GM23338 (cell line): Measurements from ENCODE around the gene RAD51B. TPM values are rescaled to one million over a fixed set of nuclear protein-coding genes. Genes with fewer than 3 reads are reported as not detected.

Experiments
- ATAC-seq: fragments of 200-7000 bp; cut with Tn5 transposase; 3 replicates; pipeline ENCODE4 v1.9.1; 2020
- DNase-seq: peaks from one replicate; pipeline ENCODE4 v3.0.0-alpha.2; 2015; ENCODE audit warnings: low spot score
- H2AFZ ChIP-seq: fragments of 200-600 bp; sonication (generic); 2 replicates; pipeline ENCODE4 v1.8.0; 2016; ENCODE audit warnings: antibody characterized with exemption, mild to moderate bottlenecking, moderate library complexity
- H3F3A ChIP-seq: fragments of 200-600 bp; sonication (generic); replicated peaks from 2 replicates; pipeline ENCODE4 v1.8.0; 2017; ENCODE audit warnings: antibody characterized with exemption, mixed run types, low read depth
- H3K27ac ChIP-seq: fragments of 200-600 bp; sonication (generic); 2 replicates; pipeline ENCODE4 v1.6.1; 2016; ENCODE audit warnings: low read depth
- H3K27me3 ChIP-seq: fragments of 200-600 bp; sonication (generic); 2 replicates; pipeline ENCODE4 v1.8.0; 2016; ENCODE audit warnings: mild to moderate bottlenecking, mixed run types, moderate library complexity; ENCODE audit not compliant: insufficient read depth
- H3K36me3 ChIP-seq: fragments of 200-600 bp; sonication (generic); 2 replicates; pipeline ENCODE4 v1.8.0; 2016; ENCODE audit warnings: mild to moderate bottlenecking; ENCODE audit not compliant: insufficient read depth
- H3K4me1 ChIP-seq: fragments of 200-600 bp; sonication (generic); 2 replicates; pipeline ENCODE4 v1.8.0; 2016; ENCODE audit warnings: mild to moderate bottlenecking, moderate library complexity; ENCODE audit not compliant: insufficient read depth
- H3K4me2 ChIP-seq: fragments of 200-600 bp; sonication (generic); 2 replicates; pipeline ENCODE4 v1.7.1; 2017; ENCODE audit warnings: mixed run types
- H3K4me3 ChIP-seq: fragments of 200-600 bp; sonication (generic); 2 replicates; pipeline ENCODE4 v1.6.1; 2016; ENCODE audit warnings: mixed run types
- H3K79me2 ChIP-seq: fragments of 200-600 bp; sonication (generic); replicated peaks from 2 replicates; pipeline ENCODE4 v1.8.0; 2017; ENCODE audit warnings: mild to moderate bottlenecking; ENCODE audit not compliant: insufficient read depth
- H3K9me2 ChIP-seq: fragments of 200-600 bp; sonication (generic); 2 replicates; pipeline ENCODE4 v1.8.0; 2017; ENCODE audit not compliant: insufficient read depth
- H4K20me1 ChIP-seq: fragments of 200-600 bp; sonication (generic); replicated peaks from 2 replicates; pipeline ENCODE4 v1.8.0; 2017; ENCODE audit warnings: mild to moderate bottlenecking; ENCODE audit not compliant: insufficient read depth
- H3K27ac Mint-ChIP-seq: 2 replicates; pipeline ENCODE4 v1.8.0; 2020; ENCODE audit warnings: inconsistent platforms, mild to moderate bottlenecking, moderate library complexity, mixed read lengths
- H3K27me3 Mint-ChIP-seq: 3 replicates; pipeline ENCODE4 v1.8.0; 2022; ENCODE audit warnings: low read depth, mild to moderate bottlenecking, moderate library complexity, mixed read lengths, inconsistent platforms; ENCODE audit not compliant: insufficient read depth, poor library complexity
- H3K36me3 Mint-ChIP-seq: 3 replicates; pipeline ENCODE4 v1.8.0; 2021; ENCODE audit warnings: low read depth, mild to moderate bottlenecking, inconsistent platforms, moderate library complexity, mixed read lengths
- H3K4me1 Mint-ChIP-seq: 3 replicates; pipeline ENCODE4 v1.8.0; 2020; ENCODE audit warnings: mild to moderate bottlenecking, inconsistent platforms, mixed read lengths
- H3K4me3 Mint-ChIP-seq: 3 replicates; pipeline ENCODE4 v1.8.0; 2021; ENCODE audit warnings: moderate library complexity, mild to moderate bottlenecking, inconsistent platforms, mixed read lengths
- H3K9me3 Mint-ChIP-seq: 3 replicates; pipeline ENCODE4 v1.8.0; 2020; ENCODE audit warnings: moderate library complexity, mild to moderate bottlenecking, inconsistent platforms, mixed read lengths
- EZH2phosphoT487 ChIP-seq: fragments of 200-600 bp; sonication (generic); IDR thresholded peaks from one replicate; pipeline ENCODE4 v1.8.1; 2018; ENCODE audit warnings: antibody characterized with exemption; ENCODE audit not compliant: unreplicated experiment
- JUNB ChIP-seq: IDR thresholded peaks from one replicate; pipeline ENCODE4 v1.6.1; 2016; ENCODE audit warnings: antibody characterized with exemption; ENCODE audit not compliant: unreplicated experiment
- NANOG ChIP-seq: IDR thresholded peaks from 2 replicates; pipeline ENCODE4 v1.6.1; 2016; ENCODE audit warnings: antibody characterized with exemption, borderline replicate concordance
- POLR2AphosphoS5 ChIP-seq: IDR thresholded peaks from 2 replicates; pipeline ENCODE4 v1.6.1; 2016; ENCODE audit warnings: antibody characterized with exemption, low read depth
- ZNF331 ChIP-seq: fragments of 250-450 bp; sonication (Bioruptor Pico); IDR thresholded peaks from 2 replicates; pipeline ENCODE4 v1.5.0; 2020; ENCODE audit warnings: low read depth, mild to moderate bottlenecking, moderate library complexity
- polyA plus RNA-seq: library from polyadenylated mRNA; unstranded; fragments of >200 nt; fragmentation: Nextera tagmentation; extraction: Ambion mirVana; gene quantifications from 2 replicates; pipeline ENCODE4 v1.2.1, GENCODE V29; 2016
- total RNA-seq: library from RNA; depleted of rRNA; stranded (reverse); fragments of >200 nt; shearing (Covaris generic); gene quantifications from 2 replicates; pipeline ENCODE4 v1.2.3, GENCODE V29; 2014
- TF ChIP-seq, protein P1 (sequence below): fragments of 250-450 bp; sonication (Bioruptor Pico); IDR thresholded peaks from 2 replicates; pipeline ENCODE4 v1.5.0; 2020; ENCODE audit warnings: mild to moderate bottlenecking, moderate library complexity

Gene RAD51B
- total and polyA plus RNA-seq, 2 experiments from 2014 or later, result 15.7 to 29.1 TPM

DNA sequence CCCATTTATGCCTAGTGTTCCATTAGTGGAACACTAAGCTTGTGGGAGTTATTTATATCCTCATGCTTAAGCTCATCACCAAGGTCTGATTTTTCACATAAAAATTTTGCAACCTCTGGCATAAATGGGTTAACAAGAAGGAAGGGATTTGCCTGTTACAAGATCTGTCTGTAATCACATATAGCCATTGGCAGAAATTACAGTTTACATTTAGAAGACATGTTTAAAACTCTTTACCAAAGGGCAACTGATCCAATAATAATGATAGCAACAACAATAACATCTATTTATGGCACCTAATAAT, 550.4 kb downstream of the RAD51B start:
- no peaks in the 10 kb centered on the region; the same call in 2 of the 3 replicates for H3K9me3 Mint-ChIP-seq
- H3K79me2 ChIP-seq, result no peaks in the 10 kb centered on the region
- no peaks in the 10 kb centered on the region for H3K27me3 Mint-ChIP-seq
- no peak overlapping the region for H3K27ac Mint-ChIP-seq
- no peak overlapping the region for H3K27ac ChIP-seq
- no peaks in the 10 kb centered on the region for H3K9me2 ChIP-seq
- peaks cover 13% of the 10 kb centered on the region for H3K4me1 ChIP-seq
- no peaks in the 10 kb centered on the region for H3K27me3 ChIP-seq
- H3K4me3 Mint-ChIP-seq, result no peak overlapping the region
- peaks cover 21% of the 10 kb centered on the region for H3K4me1 Mint-ChIP-seq
- H3K4me3 ChIP-seq, result no peak overlapping the region
- no peaks in the 10 kb centered on the region for H3F3A ChIP-seq
- no peak overlapping the region for H2AFZ ChIP-seq
- ATAC-seq, result no peak
- no peaks in the 10 kb centered on the region for H3K36me3 ChIP-seq
- no peak for DNase-seq
- H4K20me1 ChIP-seq, result no peaks in the 10 kb centered on the region
- no peak overlapping the region for H3K4me2 ChIP-seq
- no peak for TF ChIP-seq JUNB
- TF ChIP-seq NANOG, result no peak
- TF ChIP-seq EZH2phosphoT487, result no peak
- TF ChIP-seq ZNF331 (CRISPR knock-in tag), result no peak
- H3K36me3 Mint-ChIP-seq, result no peaks in the 10 kb centered on the region

DNA sequence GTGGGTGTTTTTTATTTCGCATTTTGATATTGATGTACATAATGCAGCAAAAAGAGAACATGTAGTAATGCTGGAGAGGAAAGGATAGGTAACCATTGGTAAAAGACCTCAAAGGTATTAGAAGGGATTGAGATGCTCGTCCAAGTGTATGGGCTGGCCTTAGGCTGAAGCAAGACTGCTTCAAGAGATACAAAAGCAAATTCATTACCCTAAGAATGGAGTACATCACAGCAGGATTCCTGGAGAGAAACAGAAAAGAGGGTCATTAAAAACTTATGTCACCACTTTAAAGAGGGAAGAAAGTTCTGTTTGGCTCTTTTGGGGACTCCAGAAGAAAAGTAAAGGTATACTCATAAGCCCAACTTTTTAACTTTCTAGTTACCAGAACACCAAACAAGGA, 552.8 kb downstream of the RAD51B start:
- Mint-ChIP-seq H3K27ac (no peak overlapping the region), H3K4me3 (no peak overlapping the region), H3K4me1 (peaks cover 22% of the 10 kb centered on the region), H3K36me3 (no peaks in the 10 kb centered on the region), H3K9me3 (no peaks in the 10 kb centered on the region; the same call in 2 of the 3 replicates), H3K27me3 (no peaks in the 10 kb centered on the region)
- TF ChIP-seq POLR2AphosphoS5 (no peak), NANOG (0 out of 2 replicates have a peak, but pooled peaks have one; percentile 8), JUNB (no peak)
- TF ChIP-seq, protein P1, sequence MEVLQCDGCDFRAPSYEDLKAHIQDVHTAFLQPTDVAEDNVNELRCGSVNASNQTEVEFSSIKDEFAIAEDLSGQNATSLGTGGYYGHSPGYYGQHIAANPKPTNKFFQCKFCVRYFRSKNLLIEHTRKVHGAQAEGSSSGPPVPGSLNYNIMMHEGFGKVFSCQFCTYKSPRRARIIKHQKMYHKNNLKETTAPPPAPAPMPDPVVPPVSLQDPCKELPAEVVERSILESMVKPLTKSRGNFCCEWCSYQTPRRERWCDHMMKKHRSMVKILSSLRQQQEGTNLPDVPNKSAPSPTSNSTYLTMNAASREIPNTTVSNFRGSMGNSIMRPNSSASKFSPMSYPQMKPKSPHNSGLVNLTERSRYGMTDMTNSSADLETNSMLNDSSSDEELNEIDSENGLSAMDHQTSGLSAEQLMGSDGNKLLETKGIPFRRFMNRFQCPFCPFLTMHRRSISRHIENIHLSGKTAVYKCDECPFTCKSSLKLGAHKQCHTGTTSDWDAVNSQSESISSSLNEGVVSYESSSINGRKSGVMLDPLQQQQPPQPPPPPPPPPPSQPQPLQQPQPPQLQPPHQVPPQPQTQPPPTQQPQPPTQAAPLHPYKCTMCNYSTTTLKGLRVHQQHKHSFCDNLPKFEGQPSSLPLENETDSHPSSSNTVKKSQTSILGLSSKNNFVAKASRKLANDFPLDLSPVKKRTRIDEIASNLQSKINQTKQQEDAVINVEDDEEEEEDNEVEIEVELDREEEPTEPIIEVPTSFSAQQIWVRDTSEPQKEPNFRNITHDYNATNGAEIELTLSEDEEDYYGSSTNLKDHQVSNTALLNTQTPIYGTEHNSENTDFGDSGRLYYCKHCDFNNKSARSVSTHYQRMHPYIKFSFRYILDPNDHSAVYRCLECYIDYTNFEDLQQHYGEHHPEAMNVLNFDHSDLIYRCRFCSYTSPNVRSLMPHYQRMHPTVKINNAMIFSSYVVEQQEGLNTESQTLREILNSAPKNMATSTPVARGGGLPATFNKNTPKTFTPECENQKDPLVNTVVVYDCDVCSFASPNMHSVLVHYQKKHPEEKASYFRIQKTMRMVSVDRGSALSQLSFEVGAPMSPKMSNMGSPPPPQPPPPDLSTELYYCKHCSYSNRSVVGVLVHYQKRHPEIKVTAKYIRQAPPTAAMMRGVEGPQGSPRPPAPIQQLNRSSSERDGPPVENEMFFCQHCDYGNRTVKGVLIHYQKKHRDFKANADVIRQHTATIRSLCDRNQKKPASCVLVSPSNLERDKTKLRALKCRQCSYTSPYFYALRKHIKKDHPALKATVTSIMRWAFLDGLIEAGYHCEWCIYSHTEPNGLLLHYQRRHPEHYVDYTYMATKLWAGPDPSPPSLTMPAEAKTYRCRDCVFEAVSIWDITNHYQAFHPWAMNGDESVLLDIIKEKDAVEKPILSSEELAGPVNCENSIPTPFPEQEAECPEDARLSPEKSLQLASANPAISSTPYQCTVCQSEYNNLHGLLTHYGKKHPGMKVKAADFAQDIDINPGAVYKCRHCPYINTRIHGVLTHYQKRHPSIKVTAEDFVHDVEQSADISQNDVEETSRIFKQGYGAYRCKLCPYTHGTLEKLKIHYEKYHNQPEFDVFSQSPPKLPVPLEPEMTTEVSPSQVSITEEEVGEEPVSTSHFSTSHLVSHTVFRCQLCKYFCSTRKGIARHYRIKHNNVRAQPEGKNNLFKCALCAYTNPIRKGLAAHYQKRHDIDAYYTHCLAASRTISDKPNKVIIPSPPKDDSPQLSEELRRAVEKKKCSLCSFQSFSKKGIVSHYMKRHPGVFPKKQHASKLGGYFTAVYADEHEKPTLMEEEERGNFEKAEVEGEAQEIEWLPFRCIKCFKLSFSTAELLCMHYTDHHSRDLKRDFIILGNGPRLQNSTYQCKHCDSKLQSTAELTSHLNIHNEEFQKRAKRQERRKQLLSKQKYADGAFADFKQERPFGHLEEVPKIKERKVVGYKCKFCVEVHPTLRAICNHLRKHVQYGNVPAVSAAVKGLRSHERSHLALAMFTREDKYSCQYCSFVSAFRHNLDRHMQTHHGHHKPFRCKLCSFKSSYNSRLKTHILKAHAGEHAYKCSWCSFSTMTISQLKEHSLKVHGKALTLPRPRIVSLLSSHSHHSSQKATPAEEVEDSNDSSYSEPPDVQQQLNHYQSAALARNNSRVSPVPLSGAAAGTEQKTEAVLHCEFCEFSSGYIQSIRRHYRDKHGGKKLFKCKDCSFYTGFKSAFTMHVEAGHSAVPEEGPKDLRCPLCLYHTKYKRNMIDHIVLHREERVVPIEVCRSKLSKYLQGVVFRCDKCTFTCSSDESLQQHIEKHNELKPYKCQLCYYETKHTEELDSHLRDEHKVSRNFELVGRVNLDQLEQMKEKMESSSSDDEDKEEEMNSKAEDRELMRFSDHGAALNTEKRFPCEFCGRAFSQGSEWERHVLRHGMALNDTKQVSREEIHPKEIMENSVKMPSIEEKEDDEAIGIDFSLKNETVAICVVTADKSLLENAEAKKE, result peak; percentile 72
- H2AFZ ChIP-seq, result no peak overlapping the region
- H3K79me2 ChIP-seq, result no peaks in the 10 kb centered on the region
- no peaks in the 10 kb centered on the region for H3K36me3 ChIP-seq
- no peaks in the 10 kb centered on the region for H3F3A ChIP-seq
- no peaks in the 10 kb centered on the region for H3K27me3 ChIP-seq
- no peaks in the 10 kb centered on the region for H4K20me1 ChIP-seq
- DNase-seq (peak; percentile 77), ATAC-seq (peak; percentile 95)
- peak overlapping the region; percentile 3; the same call in 1 of the 2 replicates for H3K4me2 ChIP-seq
- no peak overlapping the region for H3K27ac ChIP-seq
- no peak overlapping the region for H3K4me3 ChIP-seq
- H3K4me1 ChIP-seq, result peaks cover 13% of the 10 kb centered on the region
- no peaks in the 10 kb centered on the region for H3K9me2 ChIP-seq
